Measurements from ENCODE around the gene SGPP1. TPM values are rescaled to one million over a fixed set of nuclear protein-coding genes. Genes with fewer than 3 reads are reported as not detected.

Gene SGPP1
- total and polyA plus RNA-seq, 2 of the 8 experiments (the other 6 are each of a cell fraction or from before 2014, with no cell fraction given) = 5.7 to 8.1 TPM

GRCh38 chr14:63678536-63678935 lies 49.3 kb downstream of the SGPP1 start:
- H2BK15ac ChIP-seq (ENCODE audit: low read length) = no peak overlapping the region
- DNase-seq (ENCODE audit: low read depth in 1 of 2, low spot score in 2 of 2) (no peak), FAIRE-seq (no peak)
- H3K23me2 ChIP-seq (ENCODE audit: low read depth, low read length) = no peaks in the 10 kb centered on the region
- H3K4me2 ChIP-seq (ENCODE audit: insufficient read depth in 1 of 2, low read depth in 2 of 2, low read length in 2 of 2) = no peak overlapping the region
- H2BK12ac ChIP-seq (ENCODE audit: low read depth, low read length) = no peak overlapping the region
- no peak overlapping the region for H4K8ac ChIP-seq (ENCODE audit: extremely low read depth, insufficient read depth, low read length)
- ChIA-PET POLR2A (ENCODE audit: partially characterized antibody) (no interaction called here), CTCF (ENCODE audit: partially characterized antibody) (interaction anchor here (0.8 to 2.0 kb wide), 5 partner anchors 11 to 290 kb away, joined by 3 to 6 read pairs (median 3); partner anchors contain the start of gene WDR89)
- TF ChIP-seq PHF8 (conservative IDR thresholded peaks at IDR 0.05; ENCODE audit: low read depth, low read length) = no peak
- no peak for TF ChIP-seq BCL11A (IDR thresholded peaks at IDR 0.05; ENCODE audit: low read depth in 2 of 2, low read length in 2 of 2)
- no peak for TF ChIP-seq CEBPB (IDR thresholded peaks at IDR 0.05; ENCODE audit: low read depth, low read length)
- no peak for TF ChIP-seq CHD1 (IDR thresholded peaks at IDR 0.05; ENCODE audit: low read depth, low read length)
- TF ChIP-seq RNF2 (IDR thresholded peaks at IDR 0.05; ENCODE audit: borderline replicate concordance, low read depth, low read length, missing control alignments, poor library complexity, severe bottlenecking) = no peak
- TF ChIP-seq RXRA (IDR thresholded peaks at IDR 0.05; ENCODE audit: insufficient read depth, low read depth, low read length) = no peak
- no peak for TF ChIP-seq SUZ12 (IDR thresholded peaks at IDR 0.05; ENCODE audit: low read length)
- TF ChIP-seq SP2 (IDR thresholded peaks at IDR 0.05; ENCODE audit: low read length) = no peak
- TF ChIP-seq CHD2 (IDR thresholded peaks at IDR 0.05; ENCODE audit: low read length) = no peak
- no peak for TF ChIP-seq KDM5A (IDR thresholded peaks at IDR 0.05; ENCODE audit: low read length)
- no peak for TF ChIP-seq RAD21 (IDR thresholded peaks at IDR 0.05 in 1 of 2, conservative IDR thresholded peaks at IDR 0.05 in 1 of 2; ENCODE audit: low read depth in 2 of 2, low read length in 2 of 2)
- no peak overlapping the region for H2AFZ ChIP-seq (ENCODE audit: low read length)
- H4K91ac ChIP-seq (replicated peaks; ENCODE audit: insufficient read length, low read length) = no peak overlapping the region
- H3K4ac ChIP-seq (replicated peaks; ENCODE audit: insufficient read length, low read depth, low read length) = no peak overlapping the region
- peaks cover 0 to 2% of the 10 kb centered on the region in 2 experiments for H4K20me1 ChIP-seq (replicated peaks in 1 of 2; ENCODE audit: control insufficient read depth in 1 of 2, insufficient read depth in 2 of 2, low read length in 2 of 2)
- H3K9me3 ChIP-seq (ENCODE audit: insufficient read depth in 2 of 2, low read depth in 1 of 2, low read length in 1 of 2) = no peaks in the 10 kb centered on the region
- H3K23ac ChIP-seq (ENCODE audit: insufficient read length) = no peak overlapping the region
- WGBS, 2 experiments (ENCODE audit: extremely low coverage in 1 of 2, insufficient coverage in 1 of 2, insufficient read length in 1 of 2, insufficient replicate concordance in 2 of 2, low coverage in 1 of 2, low lambda C conversion rate in 2 of 2, missing lambda C conversion rate in 1 of 2) = 86% methylated on average over 1 of the region's 1 CpG; no CpG with 5 or more reads in 1 of the 2 experiments
- no peak overlapping the region for H3K18ac ChIP-seq (ENCODE audit: extremely low read depth, low read length)
- H2AK5ac ChIP-seq (ENCODE audit: low read depth, low read length) = no peak overlapping the region
- H3K79me2 ChIP-seq (ENCODE audit: control insufficient read depth in 1 of 2, insufficient read depth in 2 of 2, low read length in 2 of 2) = no peaks in the 10 kb centered on the region
- H3K79me1 ChIP-seq (ENCODE audit: low read depth, low read length) = no peaks in the 10 kb centered on the region
- no peak overlapping the region for H3K4me3 ChIP-seq (ENCODE audit: extremely low read depth in 1 of 4, insufficient read depth in 2 of 4, low read depth in 3 of 4, low read length in 4 of 4)
- no peaks in the 10 kb centered on the region for H3K36me3 ChIP-seq (ENCODE audit: control insufficient read depth in 2 of 4, insufficient read depth in 4 of 4, low read length in 3 of 4)
- no peaks in the 10 kb centered on the region for H3K4me1 ChIP-seq (replicated peaks in 1 of 4; ENCODE audit: control insufficient read depth in 3 of 4, insufficient read depth in 4 of 4, low read length in 3 of 4)
- H3K27ac ChIP-seq (ENCODE audit: low read depth, low read length) = no peak overlapping the region
- H3K27me3 ChIP-seq (replicated peaks in 1 of 4; ENCODE audit: control insufficient read depth in 3 of 4, extremely low read depth in 1 of 4, insufficient read depth in 3 of 4, low read length in 3 of 4) = no peaks in the 10 kb centered on the region
- no peak overlapping the region for H3K14ac ChIP-seq (ENCODE audit: insufficient read length)
- no peak overlapping the region for H2BK5ac ChIP-seq (ENCODE audit: low read depth, low read length)
- no peak overlapping the region for H3K9ac ChIP-seq (replicated peaks in 1 of 4; ENCODE audit: extremely low read depth in 1 of 4, low read depth in 3 of 4, low read length in 3 of 4)
- H4K5ac ChIP-seq (ENCODE audit: insufficient read length, low read depth, low read length) = no peak overlapping the region
- H3K56ac ChIP-seq (replicated peaks; ENCODE audit: insufficient read length, low read depth, low read length) = no peak overlapping the region
- H2BK20ac ChIP-seq (ENCODE audit: low read length) = no peak overlapping the region
- no peak overlapping the region for H2BK120ac ChIP-seq (replicated peaks; ENCODE audit: low read depth, low read length)
